ENCODE results near the gene RAD51AP1. TPM values are rescaled to one million over a fixed set of nuclear protein-coding genes. Genes with fewer than 3 reads are reported as not detected.

The RAD51AP1 gene
- total RNA-seq, 1 donor from 2014 or later: 1.5 TPM

DNA sequence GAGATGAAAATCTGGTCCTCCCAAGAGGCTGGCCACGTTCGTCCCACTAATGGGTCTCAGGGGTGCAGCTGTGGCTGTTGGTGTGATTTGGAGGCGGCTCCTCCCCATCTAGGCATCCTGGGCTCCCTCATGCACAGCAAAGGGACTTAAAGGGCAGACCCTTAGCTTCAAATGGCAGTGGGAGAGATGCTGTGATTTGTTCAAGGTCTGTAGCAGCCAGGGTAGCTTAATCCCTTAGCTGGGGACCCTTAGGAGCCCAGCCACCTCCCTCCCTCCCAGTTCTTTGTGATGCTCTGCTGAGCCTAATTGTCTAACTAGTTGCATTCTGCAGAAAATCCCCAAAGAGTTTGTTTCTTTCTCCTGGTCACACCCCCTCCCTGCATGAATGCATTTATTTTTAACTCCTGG, 41.6 kb downstream of the RAD51AP1 start:
- DNase-seq (ENCODE audit: missing footprints): no peak
- intact Hi-C loops (cut with DNase I): no loop called here
- no peak for ATAC-seq

DNA sequence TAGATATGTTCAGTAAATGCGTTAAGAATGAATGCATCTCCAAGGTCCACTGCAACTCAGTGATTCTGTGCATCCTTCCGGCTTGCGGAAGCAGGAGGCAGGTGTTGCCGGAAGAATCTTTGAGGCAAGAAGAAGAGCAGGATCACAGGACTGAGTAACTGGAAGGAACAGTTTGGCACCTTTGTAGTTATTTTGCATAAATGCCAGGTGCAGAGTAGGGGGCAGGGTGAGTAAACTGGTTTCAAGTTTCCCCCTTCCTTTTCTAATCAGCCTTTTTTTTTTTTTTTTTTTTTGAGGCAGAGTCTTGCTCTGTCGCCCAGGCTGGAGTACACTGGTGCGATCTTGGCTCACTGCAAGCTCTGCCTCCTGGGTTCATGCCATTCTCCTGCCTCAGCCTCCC, 45.6 kb downstream of the RAD51AP1 start:
- ATAC-seq: no peak
- intact Hi-C loops (cut with DNase I): no loop called here
- DNase-seq (ENCODE audit: missing footprints): no peak

DNA sequence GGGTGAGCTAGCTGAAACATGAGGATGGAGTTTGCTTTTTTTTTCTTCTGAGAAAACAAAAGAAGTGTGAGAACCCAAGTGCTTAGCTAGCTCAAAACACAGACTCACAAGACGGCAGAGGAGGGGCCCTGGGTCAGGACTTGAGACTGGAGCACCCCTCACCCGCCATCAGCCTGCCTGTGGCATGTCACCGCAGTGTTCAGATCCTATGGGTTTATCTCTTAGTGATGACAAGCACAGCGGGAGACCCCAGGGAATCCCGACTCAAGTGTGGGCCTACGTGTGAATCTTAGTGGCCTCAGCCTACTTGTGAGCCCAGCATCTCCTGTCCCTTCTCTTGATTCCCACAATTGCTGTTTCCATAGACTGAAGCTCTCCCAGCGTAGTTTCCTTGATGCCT, 46.2 kb downstream of the RAD51AP1 start:
- intact Hi-C loops (cut with DNase I): no loop called here
- no peak for DNase-seq (ENCODE audit: missing footprints)
- ATAC-seq: no peak

DNA sequence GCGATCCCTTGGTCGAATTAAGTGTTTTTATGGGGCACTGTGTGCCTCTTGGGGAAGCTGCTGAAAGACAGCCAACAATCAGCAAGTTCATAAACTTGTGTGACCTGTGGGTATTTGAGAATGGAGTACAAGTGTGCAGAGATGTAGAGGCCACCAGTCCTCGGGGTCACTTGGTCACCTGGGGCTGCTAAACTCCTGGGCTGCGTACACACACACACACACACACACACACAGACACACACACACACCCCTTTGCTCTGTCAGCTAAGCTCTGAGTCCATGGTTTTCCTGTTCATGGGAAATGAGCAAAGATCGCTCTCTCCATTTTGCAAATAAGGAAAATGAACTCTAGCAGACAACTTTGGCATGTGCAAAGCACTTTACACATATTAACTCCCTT, 47.8 kb downstream of the RAD51AP1 start:
- ATAC-seq (no peak), DNase-seq (ENCODE audit: missing footprints) (no peak)
- intact Hi-C loops (cut with DNase I): no loop called here

DNA sequence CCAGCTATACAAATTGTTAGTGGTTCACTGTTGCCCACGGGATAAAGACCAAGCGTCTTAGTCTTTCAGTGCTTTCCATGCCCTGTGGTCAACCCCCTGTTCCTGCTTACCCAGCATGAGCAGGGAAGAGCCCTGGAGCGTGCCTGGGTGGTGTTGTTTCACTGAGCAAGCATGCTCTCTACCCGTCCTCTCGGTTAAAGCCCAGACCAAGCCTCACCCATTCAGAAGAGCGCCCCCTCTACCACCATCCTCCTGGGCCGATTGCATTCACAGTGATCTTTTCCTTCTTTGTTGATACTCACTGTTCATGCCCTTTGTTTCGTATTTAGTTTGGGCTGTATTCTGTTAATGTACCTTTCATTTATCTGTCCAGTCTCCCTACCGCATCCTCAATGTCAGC, 48.4 kb downstream of the RAD51AP1 start:
- intact Hi-C loops (cut with DNase I): no loop called here
- DNase-seq (ENCODE audit: missing footprints): no peak
- ATAC-seq: no peak

DNA sequence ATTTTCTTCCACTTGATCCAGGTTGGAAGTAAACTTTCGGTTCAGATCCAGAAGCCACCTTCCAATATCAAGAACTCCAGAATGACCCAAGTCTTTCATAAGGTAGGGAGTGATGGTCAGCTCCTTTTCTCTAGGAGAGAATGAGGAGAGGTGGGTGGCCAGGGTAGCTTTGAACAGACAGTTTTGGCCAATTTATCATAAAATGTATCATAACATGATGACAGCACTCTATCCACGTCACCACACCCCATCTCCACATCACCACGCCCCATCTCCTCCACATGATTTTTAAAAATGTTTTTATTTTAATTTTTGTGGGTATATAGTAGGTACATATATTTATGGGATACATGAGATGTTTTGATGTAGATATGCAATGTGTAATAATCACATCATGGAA, 50.2 kb downstream of the RAD51AP1 start:
- DNase-seq (ENCODE audit: missing footprints): no peak
- no peak for ATAC-seq
- intact Hi-C loops (cut with DNase I): no loop called here

DNA sequence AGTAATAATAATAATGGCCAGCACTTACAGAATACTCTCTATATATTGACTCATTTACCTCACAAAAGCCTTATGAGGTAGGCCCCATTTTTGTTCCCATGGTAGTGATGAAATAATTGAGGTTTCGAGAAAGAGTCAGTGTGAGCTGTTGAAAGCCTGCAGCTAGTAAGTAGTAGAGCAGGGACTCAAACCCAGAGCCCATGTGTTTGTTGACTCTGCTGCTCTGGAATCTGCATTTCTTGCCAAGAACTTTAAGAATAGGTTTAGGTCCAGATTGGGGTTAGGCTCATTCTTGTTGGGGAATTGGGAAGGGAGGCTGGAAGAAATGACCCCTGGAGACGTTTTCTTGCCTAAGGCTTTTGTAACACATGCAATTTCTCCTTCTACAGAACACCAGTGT, 51.3 kb downstream of the RAD51AP1 start:
- DNase-seq (ENCODE audit: missing footprints): no peak
- intact Hi-C loops (cut with DNase I): no loop called here
- ATAC-seq: no peak

DNA sequence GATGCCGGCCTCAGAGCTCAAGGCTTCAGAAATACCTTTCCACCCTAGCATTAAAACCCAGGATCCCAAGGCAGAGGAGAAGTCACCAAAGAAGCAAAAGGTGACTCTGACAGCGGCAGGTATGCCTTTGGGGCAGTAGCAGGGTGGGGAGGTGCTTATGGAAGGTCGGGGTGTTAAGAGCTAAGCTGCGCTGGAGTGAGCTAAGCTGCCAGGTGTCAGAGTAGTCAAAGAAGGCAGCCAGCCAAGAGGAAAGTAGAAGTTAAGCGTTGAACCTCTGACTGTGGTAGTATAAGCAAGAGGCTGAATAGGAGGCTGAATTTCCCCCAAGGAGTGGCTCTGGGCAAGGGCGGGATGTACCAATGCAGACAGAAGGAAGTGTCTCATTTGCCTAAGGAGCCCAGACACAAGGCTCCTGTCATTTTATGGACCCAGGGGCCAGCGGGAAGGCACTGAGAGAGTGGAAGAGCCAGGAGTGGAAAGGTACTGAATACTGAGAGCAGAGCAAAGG, 52.5 kb downstream of the RAD51AP1 start:
- ATAC-seq: no peak
- no peak for DNase-seq (ENCODE audit: missing footprints)
- intact Hi-C loops (cut with DNase I): no loop called here

DNA sequence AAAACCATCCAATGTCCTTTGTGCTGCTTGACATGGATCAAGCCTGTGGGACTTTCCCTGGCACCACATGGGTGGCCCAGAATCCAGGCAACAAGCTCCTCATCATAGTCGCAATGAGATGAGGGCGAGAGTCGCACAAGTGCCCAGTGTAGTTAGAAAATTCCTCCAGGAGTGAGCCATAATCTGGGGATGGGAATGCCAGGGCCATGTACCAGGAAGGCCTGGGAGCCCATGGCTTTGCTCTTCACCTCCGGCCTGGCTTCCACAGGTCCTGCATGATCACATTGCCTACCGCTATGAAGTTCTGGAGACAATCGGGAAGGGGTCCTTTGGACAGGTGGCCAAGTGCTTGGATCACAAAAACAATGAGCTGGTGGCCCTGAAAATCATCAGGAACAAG, 57.2 kb downstream of the RAD51AP1 start:
- DNase-seq (ENCODE audit: missing footprints): no peak
- intact Hi-C loops (cut with DNase I): no loop called here
- ATAC-seq: no peak

DNA sequence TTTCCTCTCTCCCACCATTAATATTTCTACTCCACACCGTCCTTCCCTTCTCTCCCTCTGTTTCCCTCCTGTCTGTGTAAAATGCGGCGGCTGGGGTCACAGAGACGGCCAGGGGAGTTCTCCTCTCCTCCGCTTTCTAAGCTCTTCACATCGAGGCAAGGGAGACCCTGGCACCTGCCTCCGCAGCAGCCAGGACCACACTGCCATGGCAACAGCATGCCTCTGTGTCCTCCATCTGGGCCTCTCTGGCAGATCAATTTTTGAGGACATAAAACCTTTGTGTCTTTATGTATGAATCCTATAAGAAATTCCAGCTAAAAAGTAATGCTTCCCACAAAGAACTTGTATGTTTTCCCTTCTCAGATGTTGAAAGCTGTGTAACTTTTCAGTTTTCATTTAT, 64.7 kb downstream of the RAD51AP1 start:
- ATAC-seq: no peak
- intact Hi-C loops (cut with DNase I): no loop called here
- no peak for DNase-seq (ENCODE audit: missing footprints)

DNA sequence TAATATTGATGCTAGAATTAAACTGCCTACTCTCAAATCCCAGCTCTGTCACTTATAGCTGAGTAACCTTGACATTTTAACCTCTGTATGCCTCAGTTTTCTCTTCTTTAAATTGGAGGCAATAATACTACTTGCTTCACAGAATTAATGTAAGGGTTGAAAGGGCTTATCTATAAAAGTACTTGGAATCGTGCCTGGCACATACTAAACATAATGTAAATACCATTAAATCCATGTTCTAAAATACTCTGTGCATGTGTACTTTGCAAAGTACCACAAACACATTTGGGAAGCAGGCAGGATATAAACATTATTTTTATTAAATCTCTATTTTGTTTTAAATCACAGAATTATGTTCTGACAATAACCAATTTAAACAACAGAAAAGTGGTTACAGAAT, 65.3 kb downstream of the RAD51AP1 start:
- no peak for DNase-seq (ENCODE audit: missing footprints)
- ATAC-seq: no peak
- intact Hi-C loops (cut with DNase I): no loop called here

DNA sequence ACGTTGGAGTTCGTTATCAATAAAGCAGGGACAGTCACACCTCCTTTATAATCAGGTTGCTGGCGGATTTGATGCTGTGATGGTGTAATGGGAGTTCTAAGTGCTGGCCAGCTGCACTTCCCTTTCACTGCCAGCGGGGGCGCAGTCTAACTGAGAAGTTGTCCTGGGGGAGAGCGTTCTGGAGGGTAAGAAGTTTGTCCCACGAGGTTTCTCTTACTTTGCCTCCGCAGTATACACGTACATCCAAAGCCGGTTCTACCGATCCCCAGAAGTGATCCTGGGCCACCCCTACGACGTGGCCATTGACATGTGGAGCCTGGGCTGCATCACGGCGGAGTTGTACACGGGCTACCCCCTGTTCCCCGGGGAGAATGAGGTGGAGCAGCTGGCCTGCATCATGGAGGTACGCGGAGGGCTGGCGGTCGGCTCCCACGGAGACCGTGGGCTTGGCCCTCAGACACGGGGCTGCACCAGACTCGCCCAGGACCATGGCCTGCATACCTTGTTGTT, 66.0 kb downstream of the RAD51AP1 start:
- DNase-seq (ENCODE audit: missing footprints): peak; percentile 88
- intact Hi-C loops (cut with DNase I): no loop called here

DNA sequence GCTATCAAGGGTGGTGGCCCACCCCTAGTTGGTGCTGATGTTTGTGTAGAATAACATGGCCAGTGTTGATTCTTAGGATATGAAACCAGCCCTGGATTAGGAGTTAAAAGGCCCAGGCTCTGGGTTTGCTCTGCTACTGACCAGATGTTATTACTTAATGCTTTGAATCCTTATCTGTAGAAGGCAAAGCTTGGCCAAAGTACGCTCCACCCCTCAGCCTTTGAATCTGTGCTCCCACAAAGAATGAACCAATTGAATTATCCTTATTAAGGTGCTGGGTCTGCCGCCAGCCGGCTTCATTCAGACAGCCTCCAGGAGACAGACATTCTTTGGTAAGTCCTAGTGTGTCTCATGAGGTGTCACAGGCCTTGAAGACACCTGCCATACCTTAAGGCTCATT, 68.4 kb downstream of the RAD51AP1 start:
- ATAC-seq (no peak), DNase-seq (ENCODE audit: missing footprints) (no peak)
- intact Hi-C loops (cut with DNase I): no loop called here

More for the DNA sequence above, 66.0 kb downstream of the RAD51AP1 start:
- ATAC-seq: peak; percentile 93

DNA sequence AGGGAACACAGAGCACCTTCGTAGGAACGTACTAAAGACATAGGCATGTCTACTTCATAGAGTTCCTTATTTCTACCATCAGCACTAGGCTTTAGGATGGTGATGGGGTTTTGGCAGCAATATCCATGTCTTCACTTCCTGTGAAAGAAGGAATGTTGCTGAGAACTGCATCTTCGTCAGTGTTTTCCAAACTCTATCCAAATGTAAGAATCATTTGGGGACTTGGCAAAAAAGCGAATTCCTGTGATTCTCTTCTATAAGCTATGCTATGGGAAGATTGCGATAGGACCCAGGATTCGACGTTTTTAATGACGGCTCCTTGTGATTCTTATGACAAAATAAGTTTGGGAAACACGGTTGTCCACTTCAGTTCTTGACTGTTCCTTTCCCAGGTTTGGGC, 70.4 kb downstream of the RAD51AP1 start:
- intact Hi-C loops (cut with DNase I): no loop called here
- no peak for DNase-seq (ENCODE audit: missing footprints)
- no peak for ATAC-seq

Other genes with a start within 250 kb of the RAD51AP1 start
- 16.5 TPM for gene TIGAR, start 217.7 kb upstream of the RAD51AP1 start, total RNA-seq
- gene FGF23, start 159.2 kb upstream of the RAD51AP1 start, total RNA-seq: not detected
- gene FGF6, start 93.1 kb upstream of the RAD51AP1 start, total RNA-seq: not detected
- gene DYRK4, start 23.3 kb downstream of the RAD51AP1 start, total RNA-seq: 22.7 TPM
- 2.5 TPM for gene AKAP3, start 110.2 kb downstream of the RAD51AP1 start, total RNA-seq
- gene NDUFA9, start 110.2 kb downstream of the RAD51AP1 start, total RNA-seq: 343 TPM
- 2.7 TPM for gene GALNT8, start 181.5 kb downstream of the RAD51AP1 start, total RNA-seq

Measured in Right ventricle myocardium inferior (tissue), 1 donor.